Smooth muscle cell (in vitro differentiated cells): Measurements from ENCODE around the gene WNT11. TPM values are rescaled to one million over a fixed set of nuclear protein-coding genes. Genes with fewer than 3 reads are reported as not detected.

Source experiments
- DNase-seq: peaks from one replicate; lab custom pipeline; 2025; ENCODE audit not compliant: unreplicated experiment; lab: John Stamatoyannopoulos, UW
- H2AFZ ChIP-seq: fragments of 200-600 bp; sonication (generic); 2 replicates; pipeline ENCODE4 v1.6.0; 2016; ENCODE audit warnings: antibody characterized with exemption, low read depth, mild to moderate bottlenecking
- H3F3A ChIP-seq: fragments of 200-600 bp; sonication (generic); 2 replicates; pipeline ENCODE4 v1.6.0; 2017; ENCODE audit warnings: antibody characterized with exemption, low read depth
- H3K27ac ChIP-seq: fragments of 200-600 bp; sonication (generic); 2 replicates; pipeline ENCODE4 v1.5.1; 2016; ENCODE audit warnings: low read depth, mild to moderate bottlenecking
- H3K27me3 ChIP-seq: fragments of 200-600 bp; sonication (generic); 2 replicates; pipeline ENCODE4 v1.6.1; 2016; ENCODE audit warnings: low read depth, mild to moderate bottlenecking
- H3K36me3 ChIP-seq: fragments of 200-600 bp; sonication (generic); 2 replicates; pipeline ENCODE4 v1.5.1; 2016; ENCODE audit warnings: low read depth
- H3K4me1 ChIP-seq: fragments of 200-600 bp; sonication (generic); 2 replicates; pipeline ENCODE4 v1.5.1; 2016; ENCODE audit warnings: low read depth
- H3K4me2 ChIP-seq: fragments of 200-600 bp; sonication (generic); 2 replicates; pipeline ENCODE4 v1.6.0; 2016; ENCODE audit warnings: mild to moderate bottlenecking
- H3K4me3 ChIP-seq: fragments of 200-600 bp; sonication (generic); 2 replicates; pipeline ENCODE4 v1.5.1; 2016; ENCODE audit warnings: mild to moderate bottlenecking
- H3K79me2 ChIP-seq: fragments of 200-600 bp; sonication (generic); 2 replicates; pipeline ENCODE4 v1.6.0; 2016; ENCODE audit warnings: low read depth, mild to moderate bottlenecking
- H3K9ac ChIP-seq: fragments of 200-600 bp; sonication (generic); 2 replicates; pipeline ENCODE4 v1.6.0; 2016; ENCODE audit warnings: low read depth
- H3K9me3 ChIP-seq: fragments of 200-600 bp; sonication (generic); replicated peaks from 2 replicates; pipeline ENCODE4 v1.5.1; 2016; ENCODE audit warnings: low read depth
- H4K20me1 ChIP-seq: fragments of 200-600 bp; sonication (generic); 2 replicates; pipeline ENCODE4 v1.6.0; 2016; ENCODE audit warnings: low read depth
- CTCF ChIP-seq: fragments of 200-600 bp; sonication (generic); IDR thresholded peaks from 2 replicates; pipeline ENCODE4 v1.5.1; 2017; ENCODE audit warnings: borderline replicate concordance, mild to moderate bottlenecking, antibody characterized with exemption; ENCODE audit not compliant: insufficient read depth, poor library complexity, severe bottlenecking
- WGBS: methylation state at CpG from one replicate; pipeline ENCODE4 v1.1.7; 2016; ENCODE audit warnings: low lambda C conversion rate; 5-methylcytosine and 5-hydroxymethylcytosine counted together
- polyA plus RNA-seq: library from polyadenylated mRNA; unstranded; fragments of >200 nt; fragmentation: Nextera tagmentation; extraction: Ambion mirVana; gene quantifications from 2 replicates; pipeline ENCODE4 v1.2.1, GENCODE V29; 2016
- total RNA-seq: library from RNA; depleted of rRNA; stranded (reverse); fragments of >200 nt; gene quantifications from 2 replicates; pipeline ENCODE4 v1.2.3, GENCODE V29; 2014

WNT11 gene
- total RNA-seq (6.8 and 13.5 TPM in 2 replicates), polyA plus RNA-seq (9.4 and 12.1 TPM in 2 replicates)

GRCh38 chr11:76206327-76207081 lies at the start of gene WNT11:
TSS of gene WNT11 (minus strand) at chr11:76206502. CDS start at chr11:76206407, 95 bp downstream.
- Histone ChIP-seq H3K4me2 (peak within 1 kb of the TSS; percentile 98), H3K9ac (no peak within 1 kb of the TSS), H3K79me2 (no peaks in the 10 kb centered on the region), H2AFZ (peak within 1 kb of the TSS; percentile 39), H3K4me3 (peak within 1 kb of the TSS; percentile 56), H3K27me3 (peaks cover 30% of the 10 kb centered on the region), H4K20me1 (peaks cover 5% of the 10 kb centered on the region), H3K9me3 (no peaks in the 10 kb centered on the region), H3K36me3 (no peaks in the 10 kb centered on the region), H3K27ac (no peak within 1 kb of the TSS), H3F3A (no peaks in the 10 kb centered on the region), H3K4me1 (peaks cover 27% of the 10 kb centered on the region)
- DNase-seq: peak; percentile 48
- under 1% methylated on average over 54 of the region's 80 CpGs for WGBS
- TF ChIP-seq CTCF: no peak

- H3K4me1 ChIP-seq: no peaks in the 10 kb centered on the region
- no peaks in the 10 kb centered on the region for H3K27me3 ChIP-seq
- H3K4me2 ChIP-seq: no peak overlapping the region
- no peak overlapping the region for H2AFZ ChIP-seq
- H3F3A ChIP-seq: no peaks in the 10 kb centered on the region
- DNase-seq: no peak
- H4K20me1 ChIP-seq: no peaks in the 10 kb centered on the region
- H3K4me3 ChIP-seq: no peak overlapping the region
- WGBS: 86% methylated on average over 9 of the region's 9 CpGs
- TF ChIP-seq CTCF: no peak
- H3K79me2 ChIP-seq: no peaks in the 10 kb centered on the region
- no peaks in the 10 kb centered on the region for H3K36me3 ChIP-seq
- no peak overlapping the region for H3K9ac ChIP-seq
- no peaks in the 10 kb centered on the region for H3K9me3 ChIP-seq
- no peak overlapping the region for H3K27ac ChIP-seq
Measured at GRCh38 chr11:76253416-76253815, 47.1 kb upstream of the WNT11 start.

GRCh38 chr11:76252631-76253070 lies 46.3 kb upstream of the WNT11 start:
- no peak for TF ChIP-seq CTCF
- H3K4me3 ChIP-seq: no peak overlapping the region
- no peaks in the 10 kb centered on the region for H3K27me3 ChIP-seq
- no peaks in the 10 kb centered on the region for H3K36me3 ChIP-seq
- no peak overlapping the region for H3K4me2 ChIP-seq
- H2AFZ ChIP-seq: no peak overlapping the region
- no peaks in the 10 kb centered on the region for H3K4me1 ChIP-seq
- WGBS: 65% methylated on average over 9 of the region's 9 CpGs
- H3K9ac ChIP-seq: no peak overlapping the region
- H3K9me3 ChIP-seq: no peaks in the 10 kb centered on the region
- no peaks in the 10 kb centered on the region for H3K79me2 ChIP-seq
- no peaks in the 10 kb centered on the region for H4K20me1 ChIP-seq
- no peak for DNase-seq
- no peak overlapping the region for H3K27ac ChIP-seq
- H3F3A ChIP-seq: no peaks in the 10 kb centered on the region

GRCh38 chr11:76251576-76251975 lies 45.3 kb upstream of the WNT11 start:
- no peaks in the 10 kb centered on the region for H3K9me3 ChIP-seq
- H3F3A ChIP-seq: no peaks in the 10 kb centered on the region
- no peak overlapping the region for H3K4me2 ChIP-seq
- 79% methylated on average over 2 of the region's 2 CpGs for WGBS
- H3K27me3 ChIP-seq: no peaks in the 10 kb centered on the region
- no peaks in the 10 kb centered on the region for H3K4me1 ChIP-seq
- H2AFZ ChIP-seq: no peak overlapping the region
- H3K27ac ChIP-seq: no peak overlapping the region
- H4K20me1 ChIP-seq: no peaks in the 10 kb centered on the region
- DNase-seq: no peak
- no peaks in the 10 kb centered on the region for H3K36me3 ChIP-seq
- no peak overlapping the region for H3K4me3 ChIP-seq
- H3K9ac ChIP-seq: no peak overlapping the region
- H3K79me2 ChIP-seq: no peaks in the 10 kb centered on the region
- no peak for TF ChIP-seq CTCF
